Measurements from ENCODE around the gene MOB3B. TPM values are rescaled to one million over a fixed set of nuclear protein-coding genes. Genes with fewer than 3 reads are reported as not detected.

MOB3B gene
- total and polyA plus RNA-seq, 10 of the 15 experiments (the other 5 are each of a cell fraction or from before 2014, with no cell fraction given), result 0.44 to 2.7 (median 0.91) TPM

DNA sequence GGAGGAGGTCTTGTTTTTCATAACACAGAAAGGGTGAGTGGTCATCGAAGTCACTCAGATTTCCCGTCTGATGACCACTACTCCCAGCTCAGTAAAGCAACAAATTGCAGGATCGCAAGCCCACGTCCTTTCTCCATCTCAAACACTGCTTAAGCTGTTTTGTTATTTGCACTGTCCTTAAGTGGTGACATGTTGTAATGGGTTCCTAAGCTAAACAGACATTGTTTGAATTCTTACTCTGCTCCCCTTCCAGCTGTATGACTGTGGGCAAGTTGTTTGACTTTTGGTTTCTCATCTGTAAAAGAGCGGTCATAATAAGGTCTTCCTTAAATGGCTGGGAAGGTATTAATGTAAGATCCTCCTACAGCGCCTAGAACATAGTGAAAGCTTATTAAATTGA, 169.9 kb downstream of the MOB3B start:
- ChIA-PET POLR2A (interaction anchor here (1.5 kb wide), 1 partner anchor 32 kb away, joined by 3 read pairs; no protein-coding TSS in a partner anchor), SMC1A (ENCODE audit: uncharacterized antibody, unreplicated experiment) (interaction anchor here (0.9 to 2.0 kb wide), 4 partner anchors 10 to 171 kb away, joined by 3 to 6 read pairs (median 4); partner anchors contain the start of gene MOB3B), RAD21 (ENCODE audit: unreplicated experiment) (no interaction called here), CTCF (interaction anchor here (0.8 to 1.3 kb wide), 3 partner anchors 8 to 28 kb away, joined by 3 to 6 read pairs (median 3); no protein-coding TSS in a partner anchor)
- DNase-seq (ENCODE audit: low read depth, low spot score) (no peak), ATAC-seq (no peak), FAIRE-seq (no peak)
- H3K4me1 ChIP-seq (ENCODE audit: control insufficient read depth, insufficient read depth, low read length), result 0 out of 2 replicates have a peak, but pooled peaks cover under 1% of the 10 kb centered on the region
- no peaks in the 10 kb centered on the region for H3K36me3 ChIP-seq (ENCODE audit: control insufficient read depth in 2 of 2, insufficient read depth in 2 of 2, low read length in 1 of 2)
- intact Hi-C loops (cut with micrococcal nuclease; ENCODE audit: unreplicated experiment), result no loop called here
- H3K4me2 ChIP-seq (ENCODE audit: control insufficient read depth, insufficient read depth), result no peak overlapping the region
- no TSS peak for BruUV-seq (replicated peaks)
- no peaks in the 10 kb centered on the region for H3K9me3 ChIP-seq (replicated peaks; ENCODE audit: control insufficient read depth, insufficient read depth, low read length)
- H3K27ac ChIP-seq (ENCODE audit: control insufficient read depth, insufficient read depth), result no peak overlapping the region
- H3K79me2 ChIP-seq (ENCODE audit: control insufficient read depth, insufficient read depth, low read length), result no peaks in the 10 kb centered on the region
- in situ Hi-C loops (cut with MboI), result no loop called here
- no peak overlapping the region for H3K4me3 ChIP-seq
- no peak overlapping the region for H3K9ac ChIP-seq (ENCODE audit: control insufficient read depth, insufficient read depth, low read length)
- no peak for TF ChIP-seq BCL11A (IDR thresholded peaks at IDR 0.05; ENCODE audit: low read depth, low read length)
- no peak for TF ChIP-seq SMAD1 (IDR thresholded peaks at IDR 0.05; ENCODE audit: low read depth, partially characterized antibody)
- no peak for TF ChIP-seq CBX3 (IDR thresholded peaks at IDR 0.05; ENCODE audit: borderline replicate concordance, low read depth)
- no peak for TF ChIP-seq FOXK2 (IDR thresholded peaks at IDR 0.05)
- no peak for TF ChIP-seq GATAD2B (conservative IDR thresholded peaks at IDR 0.05; ENCODE audit: low read depth)
- TF ChIP-seq, protein P1, sequence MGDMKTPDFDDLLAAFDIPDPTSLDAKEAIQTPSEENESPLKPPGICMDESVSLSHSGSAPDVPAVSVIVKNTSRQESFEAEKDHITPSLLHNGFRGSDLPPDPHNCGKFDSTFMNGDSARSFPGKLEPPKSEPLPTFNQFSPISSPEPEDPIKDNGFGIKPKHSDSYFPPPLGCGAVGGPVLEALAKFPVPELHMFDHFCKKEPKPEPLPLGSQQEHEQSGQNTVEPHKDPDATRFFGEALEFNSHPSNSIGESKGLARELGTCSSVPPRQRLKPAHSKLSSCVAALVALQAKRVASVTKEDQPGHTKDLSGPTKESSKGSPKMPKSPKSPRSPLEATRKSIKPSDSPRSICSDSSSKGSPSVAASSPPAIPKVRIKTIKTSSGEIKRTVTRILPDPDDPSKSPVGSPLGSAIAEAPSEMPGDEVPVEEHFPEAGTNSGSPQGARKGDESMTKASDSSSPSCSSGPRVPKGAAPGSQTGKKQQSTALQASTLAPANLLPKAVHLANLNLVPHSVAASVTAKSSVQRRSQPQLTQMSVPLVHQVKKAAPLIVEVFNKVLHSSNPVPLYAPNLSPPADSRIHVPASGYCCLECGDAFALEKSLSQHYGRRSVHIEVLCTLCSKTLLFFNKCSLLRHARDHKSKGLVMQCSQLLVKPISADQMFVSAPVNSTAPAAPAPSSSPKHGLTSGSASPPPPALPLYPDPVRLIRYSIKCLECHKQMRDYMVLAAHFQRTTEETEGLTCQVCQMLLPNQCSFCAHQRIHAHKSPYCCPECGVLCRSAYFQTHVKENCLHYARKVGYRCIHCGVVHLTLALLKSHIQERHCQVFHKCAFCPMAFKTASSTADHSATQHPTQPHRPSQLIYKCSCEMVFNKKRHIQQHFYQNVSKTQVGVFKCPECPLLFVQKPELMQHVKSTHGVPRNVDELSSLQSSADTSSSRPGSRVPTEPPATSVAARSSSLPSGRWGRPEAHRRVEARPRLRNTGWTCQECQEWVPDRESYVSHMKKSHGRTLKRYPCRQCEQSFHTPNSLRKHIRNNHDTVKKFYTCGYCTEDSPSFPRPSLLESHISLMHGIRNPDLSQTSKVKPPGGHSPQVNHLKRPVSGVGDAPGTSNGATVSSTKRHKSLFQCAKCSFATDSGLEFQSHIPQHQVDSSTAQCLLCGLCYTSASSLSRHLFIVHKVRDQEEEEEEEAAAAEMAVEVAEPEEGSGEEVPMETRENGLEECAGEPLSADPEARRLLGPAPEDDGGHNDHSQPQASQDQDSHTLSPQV (IDR thresholded peaks at IDR 0.05), result no peak
- TF ChIP-seq, protein P2, sequence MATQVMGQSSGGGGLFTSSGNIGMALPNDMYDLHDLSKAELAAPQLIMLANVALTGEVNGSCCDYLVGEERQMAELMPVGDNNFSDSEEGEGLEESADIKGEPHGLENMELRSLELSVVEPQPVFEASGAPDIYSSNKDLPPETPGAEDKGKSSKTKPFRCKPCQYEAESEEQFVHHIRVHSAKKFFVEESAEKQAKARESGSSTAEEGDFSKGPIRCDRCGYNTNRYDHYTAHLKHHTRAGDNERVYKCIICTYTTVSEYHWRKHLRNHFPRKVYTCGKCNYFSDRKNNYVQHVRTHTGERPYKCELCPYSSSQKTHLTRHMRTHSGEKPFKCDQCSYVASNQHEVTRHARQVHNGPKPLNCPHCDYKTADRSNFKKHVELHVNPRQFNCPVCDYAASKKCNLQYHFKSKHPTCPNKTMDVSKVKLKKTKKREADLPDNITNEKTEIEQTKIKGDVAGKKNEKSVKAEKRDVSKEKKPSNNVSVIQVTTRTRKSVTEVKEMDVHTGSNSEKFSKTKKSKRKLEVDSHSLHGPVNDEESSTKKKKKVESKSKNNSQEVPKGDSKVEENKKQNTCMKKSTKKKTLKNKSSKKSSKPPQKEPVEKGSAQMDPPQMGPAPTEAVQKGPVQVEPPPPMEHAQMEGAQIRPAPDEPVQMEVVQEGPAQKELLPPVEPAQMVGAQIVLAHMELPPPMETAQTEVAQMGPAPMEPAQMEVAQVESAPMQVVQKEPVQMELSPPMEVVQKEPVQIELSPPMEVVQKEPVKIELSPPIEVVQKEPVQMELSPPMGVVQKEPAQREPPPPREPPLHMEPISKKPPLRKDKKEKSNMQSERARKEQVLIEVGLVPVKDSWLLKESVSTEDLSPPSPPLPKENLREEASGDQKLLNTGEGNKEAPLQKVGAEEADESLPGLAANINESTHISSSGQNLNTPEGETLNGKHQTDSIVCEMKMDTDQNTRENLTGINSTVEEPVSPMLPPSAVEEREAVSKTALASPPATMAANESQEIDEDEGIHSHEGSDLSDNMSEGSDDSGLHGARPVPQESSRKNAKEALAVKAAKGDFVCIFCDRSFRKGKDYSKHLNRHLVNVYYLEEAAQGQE (IDR thresholded peaks at IDR 0.05; ENCODE audit: low read depth, low read length), result no peak
- H3K27me3 ChIP-seq (replicated peaks in 1 of 2; ENCODE audit: control insufficient read depth in 2 of 2, insufficient read depth in 2 of 2, low read length in 1 of 2), result no peaks in the 10 kb centered on the region; a peak in 1 of 4 replicates
- H4K20me1 ChIP-seq (ENCODE audit: control insufficient read depth, insufficient read depth), result no peaks in the 10 kb centered on the region
- 89% methylated on average over 6 of the region's 6 CpGs for WGBS (ENCODE audit: insufficient coverage, insufficient replicate concordance, low lambda C conversion rate, missing lambda C conversion rate)
- no peak overlapping the region for H2AFZ ChIP-seq (ENCODE audit: control insufficient read depth, low read depth, low read length)

Measured in GM12878 (cell line).